ENCODE results near the gene LRRC26.

- TF ChIP-seq CTCF (IDR thresholded peaks at IDR 0.05; ENCODE audit: extremely low read depth in 1 of 2, insufficient read depth in 1 of 2, low read depth in 1 of 2, low read length in 2 of 2): no peak
- TF ChIP-seq POLR2AphosphoS5 (IDR thresholded peaks at IDR 0.05; ENCODE audit: insufficient read depth, low read depth, low read length): no peak
- TF ChIP-seq POLR2A (IDR thresholded peaks at IDR 0.05; ENCODE audit: low read depth, low read length): no peak
Observed at GRCh38 chr9:137148661-137149060, 21.2 kb downstream of the LRRC26 start.

All from endothelial cell of umbilical vein (primary cell).